ENCODE measurements around the gene HADH.
"Not testable (repeated sequence)": the region's sequence is repeated elsewhere in the genome, so short reads cannot be mapped to it uniquely, and the experiment has no call there.

Gene HADH

DNA sequence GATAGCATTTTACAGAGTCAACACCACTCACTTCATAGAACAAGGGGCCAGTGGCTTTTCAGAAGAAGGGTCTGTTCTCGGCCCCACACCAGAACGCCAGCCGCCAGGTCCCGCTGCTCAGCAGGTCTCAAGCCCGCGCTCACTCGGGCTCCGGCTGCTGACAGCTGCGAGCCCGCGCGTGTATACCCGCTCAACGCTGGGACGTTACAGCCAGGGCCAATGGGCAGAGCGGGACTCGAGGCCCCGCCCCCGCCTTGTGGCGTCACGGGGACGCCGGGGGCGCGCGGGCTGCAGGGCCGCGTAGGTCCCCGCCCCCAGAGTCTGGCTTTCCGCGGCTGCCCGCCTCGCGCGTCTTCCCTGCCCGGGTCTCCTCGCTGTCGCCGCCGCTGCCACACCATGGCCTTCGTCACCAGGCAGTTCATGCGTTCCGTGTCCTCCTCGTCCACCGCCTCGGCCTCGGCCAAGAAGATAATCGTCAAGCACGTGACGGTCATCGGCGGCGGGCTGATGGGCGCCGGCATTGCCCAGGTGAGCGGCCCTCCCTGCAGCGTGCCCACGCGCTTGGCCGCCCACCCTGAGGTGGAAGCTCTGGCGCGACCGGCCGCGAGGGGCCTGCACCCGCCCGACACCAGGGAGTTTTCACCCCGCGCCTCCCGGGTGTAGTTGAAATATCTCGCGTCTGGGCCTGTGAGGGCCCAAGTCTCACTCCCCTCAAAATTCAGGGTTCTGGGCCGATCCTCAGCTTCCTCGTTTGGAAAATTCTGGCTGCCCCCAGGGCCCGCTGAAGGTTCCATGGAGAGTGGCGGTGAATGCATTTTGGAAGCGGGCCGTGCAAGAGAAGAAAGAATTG is at the start of gene HADH:
HADH (plus strand) TSS at position 353 of the 850 bp plus-strand sequence; CDS start at position 397, 44 bp downstream.
- peak; percentile 79 for DNase-seq (ENCODE audit: low read depth)
- no peak for TF ChIP-seq CTCF (IDR thresholded peaks at IDR 0.05; ENCODE audit: control insufficient read depth, extremely low read depth, insufficient read depth)
- H3K4me3 ChIP-seq (ENCODE audit: low read depth, low read length) = peak within 1 kb of the TSS; percentile 85

DNA sequence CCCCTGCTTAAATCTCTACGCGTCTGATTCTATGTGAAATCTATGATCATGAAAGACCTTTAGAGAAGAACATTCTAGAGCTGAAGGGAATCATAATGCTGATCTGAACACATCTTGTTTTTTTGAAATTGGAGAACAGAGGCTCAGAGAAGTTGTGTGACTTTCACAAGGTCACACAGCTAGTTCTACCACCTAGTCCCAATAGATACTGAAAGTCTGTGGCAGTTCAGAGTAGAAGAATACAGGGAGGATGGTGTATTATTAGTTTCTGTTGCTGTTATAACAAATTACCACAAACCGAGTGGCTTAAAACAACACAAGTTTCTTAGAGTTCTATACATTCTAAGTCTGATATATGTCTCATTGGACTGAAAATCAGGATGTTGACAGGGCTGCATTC is 43.9 kb upstream of the HADH start:
- no peak overlapping the region for H3K4me3 ChIP-seq (ENCODE audit: low read depth, low read length)
- no peak for TF ChIP-seq CTCF (IDR thresholded peaks at IDR 0.05; ENCODE audit: control insufficient read depth, extremely low read depth, insufficient read depth)
- no peak for DNase-seq (ENCODE audit: low read depth)

DNA sequence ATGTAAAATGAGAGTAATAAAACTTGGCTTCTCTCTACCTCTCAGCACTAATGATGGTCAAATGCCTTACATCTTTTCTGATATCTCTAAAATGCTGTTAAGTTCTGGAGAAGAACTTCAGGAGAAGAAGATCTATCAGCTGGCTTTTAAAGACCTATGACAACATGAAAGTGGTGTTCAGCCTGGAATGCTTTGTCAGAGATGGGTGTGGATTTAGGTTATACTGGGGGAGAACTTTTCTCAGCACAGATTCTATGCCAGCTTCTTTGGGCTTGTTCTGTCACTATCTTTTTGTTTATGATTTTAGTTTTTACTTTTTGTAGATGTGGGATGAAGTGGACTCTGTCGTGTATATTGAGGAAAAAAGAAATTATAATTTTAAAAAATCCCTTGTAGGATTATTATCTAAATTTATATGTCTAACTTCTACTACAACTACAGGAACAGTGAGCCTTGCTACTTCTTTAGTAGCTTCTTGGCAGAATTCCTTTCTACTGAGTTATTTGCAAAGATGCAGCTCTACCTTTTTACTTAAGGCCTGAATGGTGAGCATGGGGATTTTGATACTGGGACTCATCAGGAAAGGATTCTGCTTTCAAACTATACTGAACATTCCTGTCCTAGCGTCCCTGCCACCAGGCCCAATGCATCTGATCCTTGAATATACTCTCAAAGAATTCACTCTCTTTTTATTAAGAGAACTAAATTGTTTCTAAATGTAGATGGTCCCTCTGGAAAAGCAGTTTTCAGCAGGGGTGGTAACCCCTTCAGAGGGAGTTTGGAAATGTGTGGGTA is 38.7 kb upstream of the HADH start:
- no peak for DNase-seq (ENCODE audit: low read depth)
- H3K4me3 ChIP-seq (ENCODE audit: low read depth, low read length) = no peak overlapping the region
- TF ChIP-seq CTCF (IDR thresholded peaks at IDR 0.05; ENCODE audit: control insufficient read depth, extremely low read depth, insufficient read depth) = no peak

GRCh38 chr4:107951551-107951950 is 38.1 kb upstream of the HADH start:
- TF ChIP-seq CTCF (IDR thresholded peaks at IDR 0.05; ENCODE audit: control insufficient read depth, extremely low read depth, insufficient read depth) = no peak
- no peak for DNase-seq (ENCODE audit: low read depth)
- no peak overlapping the region for H3K4me3 ChIP-seq (ENCODE audit: low read depth, low read length)

GRCh38 chr4:107956011-107956410 is 33.7 kb upstream of the HADH start:
- DNase-seq (ENCODE audit: low read depth) = no peak
- no peak for TF ChIP-seq CTCF (IDR thresholded peaks at IDR 0.05; ENCODE audit: control insufficient read depth, extremely low read depth, insufficient read depth)
- H3K4me3 ChIP-seq (ENCODE audit: low read depth, low read length) = no peak overlapping the region

DNA sequence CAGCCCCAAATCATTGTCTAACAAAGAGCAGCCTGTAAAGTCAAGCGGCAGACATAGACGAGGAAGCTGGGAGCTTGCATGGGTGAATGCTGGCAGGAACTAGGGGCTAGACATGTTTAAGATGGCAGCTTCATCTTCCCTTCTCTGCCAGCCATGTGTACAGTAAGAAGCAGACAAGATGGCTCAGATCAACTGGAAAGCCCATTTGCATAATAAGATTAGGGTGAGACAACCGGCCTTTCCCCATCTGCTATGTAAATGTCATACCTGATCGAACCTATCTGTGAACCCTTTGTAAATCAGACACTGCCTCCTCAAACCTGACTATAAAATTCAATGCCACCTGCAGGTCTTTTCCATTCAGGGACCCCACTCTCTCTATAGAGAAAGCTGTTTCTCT is 22.8 kb upstream of the HADH start:
- H3K4me3 ChIP-seq (ENCODE audit: low read depth, low read length) = no peak overlapping the region
- no peak for DNase-seq (ENCODE audit: low read depth)
- TF ChIP-seq CTCF (IDR thresholded peaks at IDR 0.05; ENCODE audit: control insufficient read depth, extremely low read depth, insufficient read depth) = no peak

DNA sequence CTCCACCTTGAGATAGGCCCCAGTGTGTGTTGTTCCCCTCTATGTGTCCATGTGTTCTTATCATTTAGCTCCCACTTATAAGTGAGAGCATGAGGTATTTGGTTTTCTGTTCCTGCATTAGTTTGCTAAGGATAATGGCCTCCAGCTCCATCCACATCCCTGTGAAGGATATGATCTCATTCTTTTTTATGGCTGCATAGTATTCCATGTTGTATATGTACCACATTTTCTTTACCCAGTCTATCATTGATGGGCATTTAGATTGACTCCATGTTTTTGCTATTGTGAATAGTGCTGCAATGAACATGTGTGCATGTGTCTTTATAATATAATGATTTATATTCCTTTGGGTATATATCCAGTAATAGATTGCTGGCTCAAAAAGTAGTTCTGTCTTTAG is 22.2 kb upstream of the HADH start:
- not testable (repeated sequence) for DNase-seq (ENCODE audit: low read depth)

DNA sequence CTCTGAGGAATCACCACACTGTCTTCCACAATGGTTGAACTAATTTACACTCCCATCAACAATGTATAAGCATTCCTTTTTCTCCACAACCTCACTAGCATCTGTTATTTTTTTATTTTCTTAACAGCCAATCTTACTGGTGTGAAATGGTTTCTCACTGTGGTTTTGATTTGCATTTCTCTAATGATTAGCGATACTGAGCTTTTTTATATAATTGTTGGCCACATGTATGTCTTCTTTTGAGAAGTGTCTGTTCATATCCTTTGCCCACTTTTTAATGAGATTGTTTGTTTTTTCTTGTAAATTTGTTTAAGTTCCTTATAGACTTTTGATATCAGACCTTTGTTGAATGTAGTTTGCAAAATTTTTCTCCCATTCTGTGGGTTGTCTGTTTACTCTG is 21.8 kb upstream of the HADH start:
- DNase-seq (ENCODE audit: low read depth); H3K4me3 ChIP-seq (ENCODE audit: low read depth, low read length): not testable (repeated sequence)

More for the DNA sequence above, 22.2 kb upstream of the HADH start:
- H3K4me3 ChIP-seq (ENCODE audit: low read depth, low read length) = not testable (repeated sequence)

All from LNCaP clone FGC (cell line).